Activated CD8-positive, alpha-beta memory T cell treated with anti-CD3 and anti-CD28 coated beads for 36 hours (primary cell): ENCODE results near the gene FAXDC2. TPM values are rescaled to one million over a fixed set of nuclear protein-coding genes. Genes with fewer than 3 reads are reported as not detected.

Experiments
- CTCF ChIA-PET: fragments of 350-600 bp; sonication (Branson Sonifier 250); formaldehyde crosslinking; loops from one replicate; lab custom pipeline; 2021; ENCODE audit warnings: antibody characterized with exemption; lab: Charles Lee
- POLR2A ChIA-PET: fragments of 350-600 bp; sonication (Branson Sonifier 250); formaldehyde crosslinking; loops from one replicate; lab custom pipeline; 2021; ENCODE audit warnings: antibody characterized with exemption; lab: Charles Lee
- total RNA-seq, 2 experiments: library from RNA; stranded (reverse); gene quantifications; one replicate each; pipeline ENCODE4 v1.2.3, GENCODE V29; 2021

The FAXDC2 gene
- not detected for total RNA-seq

GRCh38 chr5:154850255-154851062 lies at the start of gene FAXDC2:
TSS of gene FAXDC2 (minus strand) at chr5:154850603. CDS start at chr5:154838178, 12,425 bp downstream.
- ChIA-PET CTCF (interaction anchor here (0.6 kb wide), 1 partner anchor 103 kb away, joined by 3 read pairs; no protein-coding TSS in a partner anchor), POLR2A (no interaction called here)

- CTCF ChIA-PET = interaction anchor here (0.6 kb wide), 1 partner anchor 344 kb away, joined by 3 read pairs; no protein-coding TSS in a partner anchor
- POLR2A ChIA-PET = interaction anchor here (0.7 kb wide), 1 partner anchor 128 kb away, joined by 4 read pairs; no protein-coding TSS in a partner anchor
These were observed 49.7 kb upstream of the FAXDC2 start for GRCh38 chr5:154900066-154900465.

- ChIA-PET CTCF (interaction anchor here (0.6 kb wide), 1 partner anchor 343 kb away, joined by 3 read pairs; no protein-coding TSS in a partner anchor), POLR2A (interaction anchor here (0.7 kb wide), 1 partner anchor 129 kb away, joined by 4 read pairs; no protein-coding TSS in a partner anchor)
These were observed 48.9 kb upstream of the FAXDC2 start for GRCh38 chr5:154899151-154899816.

- POLR2A ChIA-PET = no interaction called here
- CTCF ChIA-PET = no interaction called here
These were observed 47.8 kb upstream of the FAXDC2 start for GRCh38 chr5:154898210-154898609.

- ChIA-PET CTCF (interaction anchor here (0.6 kb wide), 1 partner anchor 263 kb away, joined by 4 read pairs; no protein-coding TSS in a partner anchor), POLR2A (no interaction called here)
These were observed 46.3 kb upstream of the FAXDC2 start for GRCh38 chr5:154896562-154897165.

GRCh38 chr5:154895606-154896561 lies 45.5 kb upstream of the FAXDC2 start:
- ChIA-PET POLR2A (no interaction called here), CTCF (interaction anchor here (0.6 kb wide), 1 partner anchor 262 kb away, joined by 4 read pairs; no protein-coding TSS in a partner anchor)

GRCh38 chr5:154893381-154893780 lies 43.0 kb upstream of the FAXDC2 start:
- POLR2A ChIA-PET = no interaction called here
- CTCF ChIA-PET = no interaction called here

- CTCF ChIA-PET = no interaction called here
- POLR2A ChIA-PET = no interaction called here
These were observed 42.0 kb upstream of the FAXDC2 start for GRCh38 chr5:154892369-154892771.

GRCh38 chr5:154885439-154885838 lies 35.0 kb upstream of the FAXDC2 start:
- ChIA-PET CTCF (no interaction called here), POLR2A (no interaction called here)

- ChIA-PET POLR2A (interaction anchor here (0.6 kb wide), 1 partner anchor 21 kb away, joined by 4 read pairs; no protein-coding TSS in a partner anchor), CTCF (no interaction called here)
These were observed 34.0 kb upstream of the FAXDC2 start for GRCh38 chr5:154884424-154884823.

- ChIA-PET POLR2A (no interaction called here), CTCF (no interaction called here)
These were observed 31.6 kb upstream of the FAXDC2 start for GRCh38 chr5:154881986-154882385.

- CTCF ChIA-PET = no interaction called here
- POLR2A ChIA-PET = interaction anchor here (0.6 kb wide), 1 partner anchor 45 kb away, joined by 3 read pairs; no protein-coding TSS in a partner anchor
These were observed 28.4 kb upstream of the FAXDC2 start for GRCh38 chr5:154878642-154879335.

- POLR2A ChIA-PET = no interaction called here
These were observed 23.5 kb upstream of the FAXDC2 start for GRCh38 chr5:154873791-154874331.

GRCh38 chr5:154871734-154872133 lies 21.3 kb upstream of the FAXDC2 start:
- ChIA-PET POLR2A (interaction anchor here (0.7 kb wide), 1 partner anchor 14 kb away, joined by 3 read pairs; no protein-coding TSS in a partner anchor), CTCF (interaction anchor here (1.2 kb wide), 1 partner anchor 16 kb away, joined by 3 read pairs; no protein-coding TSS in a partner anchor)

More at GRCh38 chr5:154873791-154874331, 23.5 kb upstream of the FAXDC2 start:
- CTCF ChIA-PET = no interaction called here

GRCh38 chr5:154868702-154869101 lies 18.3 kb upstream of the FAXDC2 start:
- ChIA-PET CTCF (no interaction called here), POLR2A (interaction anchor here (0.7 kb wide), 1 partner anchor 237 kb away, joined by 5 read pairs; no protein-coding TSS in a partner anchor)

- POLR2A ChIA-PET = no interaction called here
- CTCF ChIA-PET = no interaction called here
These were observed 16.4 kb upstream of the FAXDC2 start for GRCh38 chr5:154866841-154867240.

- ChIA-PET CTCF (no interaction called here), POLR2A (no interaction called here)
These were observed 15.2 kb upstream of the FAXDC2 start for GRCh38 chr5:154865466-154866184.
